NAMALWA (cell line): ENCODE results near the gene ZNHIT3.
A peak's percentile ranks its signal among the peaks of the same experiment; 100 is the strongest.

Experiments
- DNase-seq: peaks from one replicate; pipeline ENCODE4 v3.0.0-alpha.2; 2015; ENCODE audit warnings: low spot score

The ZNHIT3 gene

GRCh38 chr17:36512641-36513040 lies 26.2 kb downstream of the ZNHIT3 start:
- DNase-seq = no peak

- no peak for DNase-seq
Observed at GRCh38 chr17:36514856-36515255, 28.4 kb downstream of the ZNHIT3 start.

GRCh38 chr17:36515837-36516236 lies 29.4 kb downstream of the ZNHIT3 start:
- DNase-seq = no peak

- no peak for DNase-seq
Observed at GRCh38 chr17:36523113-36523512, 36.6 kb downstream of the ZNHIT3 start.

- DNase-seq = no peak
Observed at GRCh38 chr17:36524428-36524876, 38.0 kb downstream of the ZNHIT3 start.

GRCh38 chr17:36525113-36525512 lies 38.6 kb downstream of the ZNHIT3 start:
- no peak for DNase-seq

GRCh38 chr17:36525888-36526287 lies 39.4 kb downstream of the ZNHIT3 start:
- DNase-seq = no peak

GRCh38 chr17:36527621-36528250 lies 41.3 kb downstream of the ZNHIT3 start:
- DNase-seq = no peak

- DNase-seq = no peak
Observed at GRCh38 chr17:36529121-36529520, 42.6 kb downstream of the ZNHIT3 start.

- DNase-seq = no peak
Observed at GRCh38 chr17:36532435-36532975, 46.0 kb downstream of the ZNHIT3 start.

- peak; percentile 72 for DNase-seq
Observed at GRCh38 chr17:36533935-36534839, 47.7 kb downstream of the ZNHIT3 start.

- DNase-seq = peak; percentile 93
Observed at GRCh38 chr17:36534840-36535668, 48.6 kb downstream of the ZNHIT3 start, which contains the start of the genes MYO19 and PIGW. Gene MYO19, minus strand, starts transcription at chr17:36534868. Its CDS starts 2,330 bp downstream, at chr17:36532538. Gene PIGW, plus strand, starts transcription at chr17:36534987. Its CDS starts 2,115 bp downstream, at chr17:36537102.

GRCh38 chr17:36535669-36536081 lies 49.2 kb downstream of the ZNHIT3 start:
- DNase-seq = no peak

- no peak for DNase-seq
Observed at GRCh38 chr17:36540696-36541095, 54.2 kb downstream of the ZNHIT3 start.

- DNase-seq = no peak
Observed at GRCh38 chr17:36542755-36543154, 56.3 kb downstream of the ZNHIT3 start.

- peak; percentile 72 for DNase-seq
Observed at GRCh38 chr17:36544044-36544306, 57.5 kb downstream of the ZNHIT3 start.

GRCh38 chr17:36544307-36545076 lies 58.0 kb downstream of the ZNHIT3 start, which contains the start of gene GGNBP2:
Gene GGNBP2, plus strand, starts transcription at chr17:36544919. Its CDS starts 806 bp downstream, at chr17:36545725.
- DNase-seq = peak; percentile 95

- DNase-seq = no peak
Observed at GRCh38 chr17:36545077-36545464, 58.6 kb downstream of the ZNHIT3 start.
